SK-N-MC (cell line): ENCODE results near the gene SDK2.

Source experiments
- FOXP2 ChIP-seq: optimal IDR thresholded peaks from 2 replicates; pipeline ENCODE3; 2011; ENCODE audit warnings: mild to moderate bottlenecking, moderate library complexity; ENCODE audit not compliant: insufficient read depth; ENCODE audit errors: extremely low read length, control extremely low read depth
- POLR2AphosphoS5 ChIP-seq: IDR thresholded peaks from 2 replicates; pipeline ENCODE4 v1.6.1; 2012; ENCODE audit warnings: mild to moderate bottlenecking, low read depth, low read length, borderline replicate concordance

DNA sequence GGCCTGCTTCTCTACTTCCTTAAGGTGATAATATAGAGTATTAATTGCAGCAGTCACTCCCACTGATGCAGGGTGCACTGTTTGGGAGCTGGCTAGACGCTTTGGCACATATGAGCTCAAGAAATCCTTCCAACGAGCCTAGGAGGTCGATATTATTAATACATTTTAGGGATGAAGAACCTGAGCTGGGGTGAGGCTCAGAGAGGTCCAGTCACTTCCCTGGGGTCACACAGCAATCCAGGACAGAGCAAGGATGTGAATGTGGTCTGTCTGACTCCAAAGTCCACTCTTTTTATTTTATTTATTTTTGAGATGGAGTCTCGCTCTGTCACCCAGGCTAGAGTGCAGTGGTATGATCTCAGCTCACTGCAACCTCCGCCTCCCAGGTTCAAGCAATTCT, 176.0 kb downstream of the SDK2 start:
- TF ChIP-seq POLR2AphosphoS5 (no peak), FOXP2 (no peak)
